Hepatic stellate cell (primary cell): Measurements from ENCODE around the gene ARHGDIA.

Experiments used
- DNase-seq: peaks from one replicate; pipeline ENCODE4 v3.0.0; 2011; ENCODE audit warnings: low spot score

The ARHGDIA gene

DNA sequence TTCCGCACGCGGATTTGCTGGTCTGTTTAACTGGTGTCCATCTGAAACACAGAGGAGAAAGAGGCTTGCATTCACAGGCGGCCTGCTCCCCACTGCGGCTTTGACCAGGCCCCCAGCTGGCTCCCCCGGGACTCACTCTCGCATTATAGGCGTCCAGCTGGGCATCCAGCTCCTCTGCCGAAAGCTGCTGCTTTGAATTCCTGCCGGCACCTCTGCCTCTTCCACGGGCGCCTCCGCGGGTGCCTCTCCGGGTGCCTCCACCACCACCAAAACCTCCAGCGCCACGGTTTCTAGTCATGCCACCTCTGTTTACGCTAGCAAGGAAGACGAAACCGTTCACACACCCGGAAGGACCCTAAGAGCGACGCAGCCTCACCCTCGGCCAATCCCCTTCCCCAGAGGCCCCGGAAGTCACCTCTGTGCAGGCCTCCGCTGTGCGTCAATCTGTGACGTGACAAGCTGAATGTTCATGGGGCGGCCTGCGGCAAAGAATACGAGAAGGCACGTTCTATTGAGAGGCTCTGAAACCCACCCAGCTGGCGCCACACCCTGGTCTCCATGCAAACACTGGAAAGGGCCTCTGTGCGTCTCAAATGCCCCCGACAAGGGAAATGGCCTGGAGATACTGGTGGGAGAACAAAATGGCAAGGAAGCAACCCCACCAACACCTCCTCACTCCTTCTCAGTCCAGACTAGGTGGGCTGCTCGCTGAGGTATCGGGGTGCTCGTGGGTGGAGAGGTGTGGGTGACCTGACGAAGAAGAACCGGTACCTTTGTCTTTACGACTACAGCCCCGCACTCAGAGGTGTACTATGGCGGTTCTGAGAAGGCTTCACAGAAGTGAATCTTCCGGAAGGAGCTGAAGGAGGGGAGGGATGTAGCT, 17.2 kb upstream of the ARHGDIA start:
- no peak for DNase-seq

DNA sequence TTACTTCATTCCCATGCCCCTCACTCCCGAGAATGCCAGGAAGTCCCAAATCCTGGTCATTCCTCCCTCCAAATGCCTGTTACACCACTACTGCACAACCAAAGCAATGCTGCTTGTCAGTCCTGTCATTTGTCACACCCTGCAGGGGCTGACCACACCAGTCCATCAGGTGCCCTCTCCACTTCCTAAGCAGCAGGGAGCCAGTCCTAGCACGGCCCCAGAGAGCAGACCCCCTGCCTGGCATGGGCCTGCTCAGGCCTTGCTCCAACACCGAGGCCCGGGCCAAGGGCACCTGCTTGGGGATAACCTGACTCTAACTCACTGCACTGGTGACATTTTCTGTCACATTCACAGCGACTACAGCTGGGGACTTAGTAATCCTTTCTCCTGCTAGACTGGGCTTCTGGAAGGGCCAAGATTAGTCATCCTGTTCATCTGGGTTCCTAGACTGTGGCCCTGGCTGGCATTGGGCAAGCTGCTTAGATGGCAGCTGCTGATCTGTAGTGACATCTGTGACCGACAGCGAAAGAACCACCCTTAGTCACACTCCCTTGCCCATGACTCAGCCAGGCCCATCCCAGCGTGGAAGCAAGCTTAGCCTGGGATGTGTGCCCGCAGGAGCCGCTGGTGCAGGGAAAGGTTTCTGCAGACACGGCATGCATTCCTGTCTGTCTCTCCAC, 14.9 kb upstream of the ARHGDIA start:
- peak; percentile 63 for DNase-seq

DNA sequence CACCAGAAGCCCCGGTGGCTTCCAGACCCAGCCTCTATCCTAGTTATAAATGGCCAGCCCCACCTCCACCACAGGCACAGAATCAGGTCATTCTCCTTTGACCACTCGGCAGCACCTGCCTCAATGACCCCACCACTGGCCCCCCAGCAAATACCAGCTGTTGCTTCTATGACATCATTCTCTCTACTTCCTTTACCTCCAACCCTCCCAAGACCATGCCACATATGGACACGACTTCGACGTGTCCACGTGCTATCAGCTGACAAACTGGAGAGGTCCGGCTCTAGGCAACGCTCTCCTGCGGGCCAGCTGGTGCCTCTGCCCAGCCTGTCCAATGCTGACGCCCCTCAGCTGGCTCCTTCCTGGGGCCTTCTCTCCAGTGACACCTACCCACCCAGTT, 14.3 kb upstream of the ARHGDIA start:
- no peak for DNase-seq

DNA sequence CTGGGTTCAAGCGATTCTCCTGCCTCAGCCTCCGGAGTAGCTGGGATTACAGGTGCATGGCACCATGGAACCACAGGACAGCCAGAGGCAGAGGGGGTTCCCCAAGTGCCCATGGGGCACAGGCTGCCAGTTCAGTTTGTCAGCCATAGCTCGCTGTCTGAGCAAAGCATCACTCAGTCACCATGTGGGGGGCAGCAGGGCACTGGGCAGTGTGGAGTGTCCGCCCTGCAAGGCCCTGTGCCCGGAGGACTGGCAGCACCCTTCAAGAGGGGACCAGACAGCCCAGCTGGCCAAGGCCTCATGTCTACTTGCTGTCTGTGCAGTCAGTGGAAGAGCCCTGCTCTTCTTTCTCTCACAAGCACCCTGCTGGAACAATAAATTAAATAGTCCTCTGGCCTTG, 13.8 kb upstream of the ARHGDIA start:
- no peak for DNase-seq

DNA sequence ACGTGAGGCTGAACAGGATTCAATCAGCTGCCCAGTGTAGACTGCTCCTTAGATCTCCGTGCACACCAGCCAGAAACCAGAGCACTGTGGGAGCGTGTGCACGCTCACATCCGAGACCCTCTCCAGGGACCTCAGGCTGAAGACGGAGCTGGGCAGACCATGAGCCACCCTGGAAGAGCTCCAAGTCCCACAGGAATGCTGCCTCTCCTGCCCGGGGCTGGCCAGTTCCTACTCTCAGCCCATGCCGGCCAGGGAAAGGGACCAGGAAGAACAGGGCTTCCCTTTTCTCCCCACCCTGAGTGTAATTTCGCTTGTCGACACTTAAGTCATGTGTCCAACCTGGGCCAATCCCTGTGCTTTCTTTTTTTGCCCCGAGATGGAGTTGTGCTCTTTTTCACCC, 13.4 kb upstream of the ARHGDIA start:
- no peak for DNase-seq

DNA sequence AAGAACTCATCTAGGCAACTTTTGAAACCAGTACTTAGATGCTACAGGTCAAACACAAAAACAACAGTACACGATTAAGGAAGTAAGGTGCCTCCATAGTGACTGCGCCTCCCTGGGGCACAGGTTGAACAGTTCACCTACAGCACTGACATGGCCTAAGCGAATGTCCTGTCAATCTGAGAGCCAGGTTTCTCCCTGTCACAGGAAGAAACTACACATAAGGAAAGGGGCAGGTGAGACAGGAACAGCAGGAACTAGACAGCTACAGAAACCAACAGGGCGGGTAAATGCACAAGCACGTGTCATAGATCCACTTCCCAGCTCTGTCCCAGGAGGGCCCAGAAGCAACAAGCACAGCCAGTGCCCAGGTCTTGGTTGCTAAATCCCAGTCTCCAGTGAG, 8.0 kb upstream of the ARHGDIA start:
- DNase-seq = no peak

DNA sequence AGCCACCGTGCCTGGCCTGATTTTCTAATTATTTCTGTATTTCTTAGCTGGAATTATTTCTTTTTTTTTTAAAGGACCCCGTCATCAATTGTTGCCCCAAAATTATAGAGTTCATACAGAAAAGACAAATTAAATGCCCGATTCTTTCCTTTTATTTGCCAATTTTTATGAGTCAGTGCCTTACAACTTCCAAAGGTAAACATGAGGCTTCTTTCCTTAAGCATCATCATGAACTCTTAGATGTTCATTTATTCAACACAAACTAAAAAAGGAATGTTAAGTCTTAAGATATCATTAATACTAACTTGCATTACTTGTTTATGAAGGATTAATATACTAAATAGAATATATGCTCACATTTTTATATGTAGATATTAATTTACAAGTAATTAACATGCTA, 7.2 kb upstream of the ARHGDIA start:
- DNase-seq = no peak

DNA sequence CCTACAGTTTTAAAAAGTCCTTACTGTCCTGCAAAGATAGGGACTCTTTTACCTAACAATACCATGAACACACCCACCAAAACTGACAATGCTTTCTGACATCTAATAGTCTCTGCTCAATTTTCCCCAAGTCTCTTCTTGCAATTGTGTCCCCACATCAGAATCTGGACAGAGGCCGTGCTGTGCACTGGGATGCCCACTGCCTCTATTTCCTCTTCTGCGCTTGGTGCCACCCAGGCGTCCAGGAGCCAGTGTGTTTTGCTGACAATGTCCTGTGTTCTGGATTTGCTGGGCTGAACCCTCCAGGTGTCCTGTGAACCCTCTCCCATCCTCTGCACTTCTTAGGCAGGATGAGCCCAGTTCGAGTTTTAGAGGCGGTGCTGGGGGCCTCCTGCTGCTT, 6.4 kb upstream of the ARHGDIA start:
- no peak for DNase-seq

DNA sequence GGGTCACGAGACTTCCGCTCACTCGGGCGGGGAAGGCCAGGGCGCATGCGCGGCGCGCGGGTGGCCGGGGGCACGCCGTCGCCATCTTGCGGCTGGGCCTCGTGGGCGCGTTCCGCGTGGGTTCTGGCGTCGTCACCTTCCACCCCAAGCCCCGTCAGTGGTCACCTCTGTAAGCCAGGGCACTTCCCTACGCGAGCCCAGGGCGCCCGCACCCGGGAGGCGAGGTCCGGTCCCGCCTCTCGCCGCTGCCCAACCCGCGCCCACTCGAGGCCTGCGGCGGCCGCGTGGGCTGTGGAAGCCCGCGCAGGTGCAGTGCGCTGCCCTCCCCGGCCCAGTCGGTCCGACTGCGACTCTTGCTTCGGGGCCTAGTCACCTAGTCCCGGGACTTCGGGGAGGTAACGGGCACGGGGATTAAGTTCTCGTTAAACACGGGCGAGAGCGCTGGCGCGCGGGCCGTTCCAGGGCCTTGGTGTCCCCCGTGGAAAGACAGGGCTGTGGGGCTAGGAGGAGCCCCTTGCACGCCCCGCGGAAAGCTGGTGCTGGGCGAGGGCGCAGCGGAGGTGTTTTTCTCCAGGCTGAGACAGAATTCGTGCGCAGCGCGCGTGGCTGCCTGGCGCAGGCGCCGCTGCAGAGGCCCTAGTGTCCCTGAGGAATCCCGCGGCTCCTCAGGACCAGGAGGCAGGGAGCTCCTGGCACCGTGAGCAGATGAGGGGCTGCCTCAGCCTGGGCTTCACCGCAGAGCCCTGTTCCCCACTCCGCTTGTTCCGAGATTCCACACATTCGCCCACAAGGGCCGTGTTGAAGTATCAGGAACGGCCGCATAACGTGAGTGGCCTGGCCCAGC, 472 bp upstream of the ARHGDIA start:
- peak; percentile 98 for DNase-seq

DNA sequence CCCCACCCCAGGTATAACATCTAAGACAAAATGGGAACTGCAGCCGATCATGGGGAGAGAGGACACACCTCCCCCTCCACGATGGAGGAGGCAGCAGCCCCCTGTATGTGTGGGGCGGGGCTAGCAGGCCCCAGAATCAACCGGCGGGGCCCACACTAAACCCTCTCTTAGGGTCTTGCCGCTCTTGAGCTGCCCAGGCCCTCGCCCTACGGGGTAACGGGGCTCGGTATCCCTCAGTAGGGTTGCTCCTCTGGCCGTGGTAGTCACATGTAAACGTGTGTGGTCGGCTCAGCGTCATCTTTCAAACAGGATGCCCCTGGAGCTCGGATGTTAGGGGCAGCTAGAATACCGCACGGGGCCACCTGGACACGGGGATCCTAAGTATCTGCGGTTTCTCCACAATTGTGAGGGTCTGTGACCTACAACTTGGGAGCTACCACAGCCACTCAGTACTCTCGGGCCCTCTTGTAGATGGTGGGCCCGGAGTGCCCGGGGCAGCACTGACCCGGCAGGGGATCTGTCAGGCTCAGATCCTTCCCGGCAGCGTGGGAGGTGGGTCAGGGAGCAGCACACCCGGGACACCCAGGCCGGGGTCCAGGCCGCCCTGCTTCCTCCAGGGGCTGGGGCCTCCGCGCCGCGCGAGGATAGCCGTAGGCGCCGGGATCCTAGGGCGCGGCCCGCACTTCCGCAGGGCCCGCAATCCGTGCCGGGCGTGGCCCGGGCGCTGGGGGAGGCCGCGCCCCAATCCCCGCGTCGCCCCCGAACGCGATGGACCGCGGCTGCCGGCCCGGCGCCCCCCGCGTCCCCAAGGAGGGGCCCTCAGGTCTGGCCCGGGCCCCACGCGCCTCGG, 781 bp downstream of the ARHGDIA start:
- no peak for DNase-seq

DNA sequence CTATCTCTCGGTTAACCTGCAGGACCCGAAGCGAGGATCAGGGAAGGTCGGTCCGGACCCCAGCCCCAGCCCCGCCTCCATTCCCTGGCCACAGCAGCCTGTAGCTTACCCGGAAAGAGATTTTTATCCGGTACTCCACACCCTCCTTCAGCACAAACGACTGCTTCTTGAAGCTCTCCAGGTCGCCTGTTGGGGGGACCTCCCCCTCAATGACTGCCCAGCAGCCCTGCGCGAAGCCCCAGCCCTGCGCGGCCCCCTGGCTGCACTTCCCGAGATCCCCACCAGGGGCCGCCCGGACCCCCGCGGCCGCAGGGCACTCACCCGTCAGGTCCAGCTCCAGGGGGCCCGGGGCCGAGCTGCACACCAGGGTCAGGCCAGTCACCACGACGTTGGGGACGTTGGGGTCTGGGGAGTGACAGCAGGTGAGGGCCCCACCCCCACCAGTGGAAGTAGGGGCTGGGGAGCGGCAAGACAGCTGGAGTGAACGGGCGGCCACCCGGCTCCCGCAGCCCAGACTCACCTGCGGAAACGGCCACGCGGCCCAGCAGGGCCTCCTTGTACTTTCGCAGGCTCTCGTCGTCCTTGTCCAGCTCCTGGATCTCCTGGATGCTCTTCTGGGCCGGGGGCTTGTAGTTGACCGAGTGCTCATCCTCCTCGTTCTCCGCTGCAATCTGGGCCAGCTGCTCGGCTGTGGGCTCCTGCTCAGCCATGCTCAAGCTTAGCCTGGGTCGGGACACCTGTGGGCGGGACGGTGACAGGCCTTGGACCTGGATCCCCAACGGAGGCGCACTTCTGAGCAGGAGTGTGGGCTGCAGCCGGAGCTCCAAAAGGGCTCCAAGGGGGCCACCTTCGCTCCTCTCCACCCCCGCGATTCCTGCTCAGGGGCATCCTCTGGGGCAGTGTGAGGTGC, 1.7 kb downstream of the ARHGDIA start:
- no peak for DNase-seq

DNA sequence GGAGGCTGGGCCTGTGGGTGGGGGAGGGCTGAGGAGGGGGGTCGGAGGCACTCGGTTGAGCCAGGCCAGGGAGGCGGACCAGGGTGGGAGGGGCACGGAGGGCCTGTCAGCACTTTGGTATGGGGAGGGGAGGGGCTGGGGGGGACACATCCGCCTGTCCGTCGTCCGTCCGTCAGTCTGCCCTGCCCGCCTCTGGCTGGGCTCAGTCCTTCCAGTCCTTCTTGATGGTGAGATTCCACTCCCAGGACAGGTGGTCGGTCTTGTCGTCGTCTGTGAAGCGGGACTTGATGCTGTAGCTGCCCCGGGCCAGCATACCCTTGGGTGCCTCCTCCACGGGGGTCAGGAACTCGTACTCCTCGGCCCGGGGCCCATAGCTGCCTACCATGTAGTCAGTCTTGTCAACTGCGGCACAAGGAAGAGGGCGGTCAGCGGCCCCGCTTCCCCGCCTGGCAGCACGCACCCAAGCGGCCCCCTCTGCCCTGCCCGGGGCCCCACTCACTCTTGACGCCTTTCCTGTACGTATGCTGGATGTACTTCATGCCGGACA, 2.4 kb downstream of the ARHGDIA start:
- DNase-seq = peak; percentile 83

DNA sequence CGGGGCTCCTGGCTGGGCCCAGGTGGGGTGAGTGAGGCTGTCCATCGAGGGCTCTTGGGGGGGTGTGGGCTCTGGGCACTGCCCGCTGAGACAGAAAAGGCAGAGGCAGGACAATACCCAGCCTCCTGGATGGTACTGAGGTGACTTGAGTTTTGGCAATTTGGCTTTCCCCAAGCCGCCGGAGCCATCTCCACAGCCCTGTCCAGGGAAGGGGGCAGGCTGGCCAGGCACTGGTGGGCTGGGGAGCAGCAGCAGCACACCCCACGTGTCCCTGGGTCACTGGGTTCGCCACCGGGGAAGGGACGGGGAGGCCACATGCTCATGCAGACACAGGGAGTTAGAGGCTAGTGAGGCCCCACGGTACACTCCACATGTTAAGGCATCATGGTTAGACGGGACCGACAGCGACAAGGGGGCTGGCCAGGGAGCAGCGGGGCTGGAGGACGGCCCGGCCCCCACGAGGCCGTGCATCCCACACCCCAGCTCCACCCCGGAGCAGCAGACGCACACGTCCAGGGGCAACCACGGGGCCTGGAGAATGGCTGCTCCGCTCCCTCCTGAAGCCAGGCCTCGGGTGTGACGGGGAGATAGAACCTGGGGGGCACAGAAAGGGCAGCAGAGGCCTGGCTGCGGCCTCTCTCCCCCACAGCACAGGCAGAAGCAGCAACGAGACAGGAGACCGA, 3.0 kb downstream of the ARHGDIA start:
- no peak for DNase-seq

DNA sequence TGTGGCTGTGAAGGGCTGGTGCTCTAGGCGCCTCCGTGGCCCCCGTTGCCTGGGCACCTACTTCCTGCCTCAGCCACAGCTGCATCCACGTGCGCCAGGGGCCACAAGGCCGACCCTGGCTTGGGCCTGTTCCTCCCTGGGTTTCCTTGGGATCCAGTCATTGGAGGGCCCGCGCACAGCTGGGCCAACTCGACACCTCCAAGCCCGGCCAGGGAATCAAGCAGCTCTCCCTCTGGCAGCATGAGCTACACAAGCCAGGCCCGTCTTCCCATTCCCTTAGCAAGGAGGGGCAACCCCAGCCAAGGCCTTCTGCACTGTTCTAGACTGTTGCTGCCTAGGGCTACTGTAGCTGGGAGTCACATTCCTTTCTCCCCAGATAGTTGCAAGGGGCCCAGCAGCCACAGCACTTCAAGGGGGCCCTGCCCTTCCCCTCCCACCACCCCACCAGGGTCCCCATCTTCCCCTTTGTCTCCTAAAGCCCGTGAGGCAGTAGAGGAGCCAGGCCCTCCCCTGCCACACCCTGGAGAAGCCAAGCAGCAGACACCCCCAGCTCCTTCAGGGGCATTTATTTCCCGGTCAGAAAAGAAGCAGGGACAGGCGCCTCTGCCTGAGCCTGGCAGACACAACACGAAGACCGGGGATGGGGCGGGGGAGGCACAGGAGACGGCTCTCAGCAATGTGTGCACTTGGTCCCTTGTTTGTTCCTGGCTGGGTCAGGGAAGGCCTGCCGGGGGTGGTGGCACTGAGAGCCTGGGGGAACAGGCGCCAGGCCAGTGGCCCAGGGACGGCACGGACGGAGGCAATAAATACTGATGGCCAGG, 3.8 kb downstream of the ARHGDIA start:
- no peak for DNase-seq

DNA sequence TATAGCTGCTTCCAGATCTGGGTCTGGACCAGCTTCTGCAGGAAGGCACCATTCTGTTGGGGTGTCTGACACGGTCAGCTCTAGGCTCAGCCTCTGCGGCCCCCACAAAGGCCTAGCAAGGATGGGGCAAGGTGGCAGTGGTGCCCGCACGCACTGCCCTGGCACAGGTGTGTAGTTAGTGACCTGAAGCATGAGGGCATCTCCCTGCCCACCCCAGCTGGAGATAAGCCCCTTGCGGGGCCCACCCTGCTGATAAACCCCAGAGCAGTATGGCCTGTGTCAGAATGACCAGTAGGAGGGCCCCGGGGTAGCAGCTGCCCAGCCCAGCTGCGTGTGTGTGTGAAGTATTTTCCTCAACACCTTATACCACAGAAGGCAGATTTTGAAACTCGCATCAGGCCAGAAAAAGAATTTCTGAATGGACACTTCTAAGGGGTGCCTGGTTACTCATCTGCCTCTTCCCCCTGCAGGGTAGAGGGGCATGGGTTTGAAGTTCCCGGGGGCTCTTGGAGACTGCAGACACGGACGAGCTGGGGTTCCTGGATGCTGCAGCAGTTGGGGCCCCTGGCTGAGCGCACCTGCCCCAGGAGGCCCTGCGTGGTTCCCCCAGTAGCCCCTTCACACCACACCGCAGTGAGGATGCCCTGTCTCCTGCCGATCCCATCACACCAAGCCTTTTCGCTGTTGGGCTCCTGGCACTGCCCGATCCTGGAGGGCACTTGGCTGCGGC, 4.5 kb downstream of the ARHGDIA start:
- DNase-seq = no peak

DNA sequence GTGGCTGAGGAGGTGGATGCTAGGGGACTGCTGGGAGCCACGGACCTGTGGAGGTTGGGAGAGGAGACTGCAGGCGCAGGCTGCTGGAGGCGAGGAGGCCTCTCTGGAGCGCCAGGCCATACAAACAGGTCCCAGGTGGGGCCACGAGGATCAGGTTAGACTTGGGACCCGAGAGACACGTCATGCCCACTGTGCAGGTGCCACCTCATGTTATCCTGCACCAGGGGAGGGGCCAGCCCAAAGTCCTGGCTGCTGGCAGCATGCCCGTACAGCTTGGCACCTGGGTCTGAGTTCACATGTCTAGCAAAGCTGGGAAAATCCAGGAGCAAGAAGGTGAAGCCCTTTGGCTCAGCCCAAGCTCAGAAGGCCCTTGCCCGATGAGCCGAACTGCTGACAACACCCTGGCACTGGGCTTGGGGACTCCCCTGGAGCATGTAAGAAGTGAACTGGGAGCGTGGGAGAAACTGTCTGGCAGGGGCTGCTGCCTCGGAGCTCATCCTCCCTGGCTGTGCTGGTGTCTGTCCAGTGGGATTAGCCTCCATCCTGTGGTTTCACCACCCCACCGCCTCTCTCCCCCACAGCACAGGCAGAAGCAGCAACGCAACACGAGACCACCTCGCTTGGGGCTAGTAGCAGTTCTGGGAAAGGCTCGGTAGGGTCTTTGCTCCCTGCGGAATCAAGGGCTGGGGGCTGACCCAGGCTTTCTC, 5.3 kb downstream of the ARHGDIA start:
- no peak for DNase-seq

DNA sequence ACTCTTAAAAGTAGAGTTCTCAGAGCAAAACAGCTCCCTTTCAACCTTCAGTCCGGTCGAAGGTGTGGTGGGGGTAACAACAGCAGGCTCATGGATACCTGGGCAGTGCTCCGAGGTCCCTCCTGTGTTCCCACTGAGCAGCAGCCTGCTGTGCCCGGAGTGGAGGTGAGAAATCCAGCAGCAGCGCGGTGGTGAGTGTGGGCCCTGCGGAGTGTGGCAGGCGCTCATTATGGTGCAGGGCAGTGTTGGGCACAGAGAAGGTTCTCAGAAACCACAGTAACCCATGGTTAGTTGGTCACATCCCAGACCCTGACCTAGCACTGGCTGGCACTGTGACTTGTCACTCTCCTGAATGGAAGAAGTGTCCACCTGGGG, 5.8 kb downstream of the ARHGDIA start:
- DNase-seq = no peak
